Measurements from ENCODE around the gene FAXDC2.

- no peak for TF ChIP-seq EZH2phosphoT487 (IDR thresholded peaks at IDR 0.05; ENCODE audit: borderline replicate concordance, low read depth, low read length)
- TF ChIP-seq CTCF (conservative IDR thresholded peaks at IDR 0.05; ENCODE audit: low read length) = no peak
These were observed 21.3 kb upstream of the FAXDC2 start for GRCh38 chr5:154871734-154872133.

Measured in OCI-LY7 (cell line).